Superior temporal gyrus (tissue), 1 donor: ENCODE data around the gene CACNA2D1.
"Not testable (repeated sequence)": the region's sequence is repeated elsewhere in the genome, so short reads cannot be mapped to it uniquely, and the experiment has no call there.

Experiments
- DNase-seq: peaks from one replicate; pipeline ENCODE4 v3.0.0-alpha.2; 2016; ENCODE audit errors: extremely low spot score

CACNA2D1 gene

GRCh38 chr7:82172017-82172416, 271.6 kb downstream of the CACNA2D1 start:
- no peak for DNase-seq

GRCh38 chr7:82167558-82168314, 275.8 kb downstream of the CACNA2D1 start:
- no peak for DNase-seq

GRCh38 chr7:82166260-82167015, 277.1 kb downstream of the CACNA2D1 start:
- peak; percentile 88 for DNase-seq

GRCh38 chr7:82164813-82165212, 278.8 kb downstream of the CACNA2D1 start:
- DNase-seq: peak; percentile 91

- no peak for DNase-seq
Observed at GRCh38 chr7:82164410-82164809, 279.2 kb downstream of the CACNA2D1 start.

GRCh38 chr7:82163586-82163985, 280.0 kb downstream of the CACNA2D1 start:
- no peak for DNase-seq

- DNase-seq: no peak
Observed at GRCh38 chr7:82162289-82162688, 281.3 kb downstream of the CACNA2D1 start.

GRCh38 chr7:82158327-82158726, 285.2 kb downstream of the CACNA2D1 start:
- DNase-seq: no peak

- DNase-seq: no peak
Observed at GRCh38 chr7:82156893-82157292, 286.7 kb downstream of the CACNA2D1 start.

GRCh38 chr7:82156168-82156567, 287.4 kb downstream of the CACNA2D1 start:
- DNase-seq: no peak

- DNase-seq: no peak
Observed at GRCh38 chr7:82154728-82155127, 288.8 kb downstream of the CACNA2D1 start.

GRCh38 chr7:82153776-82154175, 289.8 kb downstream of the CACNA2D1 start:
- no peak for DNase-seq

GRCh38 chr7:82152858-82153257, 290.7 kb downstream of the CACNA2D1 start:
- no peak for DNase-seq

- DNase-seq: no peak
Observed at GRCh38 chr7:82146491-82146890, 297.1 kb downstream of the CACNA2D1 start.

- DNase-seq: no peak
Observed at GRCh38 chr7:82142263-82142864, 301.2 kb downstream of the CACNA2D1 start.

- no peak for DNase-seq
Observed at GRCh38 chr7:82141427-82141826, 302.1 kb downstream of the CACNA2D1 start.

GRCh38 chr7:82140608-82141007, 303.0 kb downstream of the CACNA2D1 start:
- not testable (repeated sequence) for DNase-seq

- no peak for DNase-seq
Observed at GRCh38 chr7:82131215-82131614, 312.4 kb downstream of the CACNA2D1 start.

- DNase-seq: no peak
Observed at GRCh38 chr7:82129091-82129490, 314.5 kb downstream of the CACNA2D1 start.

- no peak for DNase-seq
Observed at GRCh38 chr7:82128546-82128945, 315.0 kb downstream of the CACNA2D1 start.

GRCh38 chr7:82126576-82126975, 317.0 kb downstream of the CACNA2D1 start:
- no peak for DNase-seq

GRCh38 chr7:82124445-82124844, 319.1 kb downstream of the CACNA2D1 start:
- DNase-seq: no peak

- DNase-seq: no peak
Observed at GRCh38 chr7:82122275-82122674, 321.3 kb downstream of the CACNA2D1 start.
